Spleen (tissue), 11 donors: Measurements from ENCODE around the gene SLC39A3. TPM values are rescaled to one million over a fixed set of nuclear protein-coding genes. Genes with fewer than 3 reads are reported as not detected.

Source experiments
- DNase-seq: peaks from one replicate; pipeline ENCODE4 v3.0.0-alpha.2; 2020
- H3K27ac ChIP-seq, 8 donors: fragments of 200-600 bp; sonication (generic) in 7 of 8; 1 replicate in 4 of 8; 2 replicates in 4 of 8; pipeline versions ENCODE4 v1.5.0 to v1.8.0; 2016 to 2021; ENCODE audit warnings: inconsistent platforms in 4 of 8, mild to moderate bottlenecking in 4 of 8, moderate library complexity in 1 of 8
- H3K27me3 ChIP-seq, 7 donors: fragments of 200-600 bp; sonication (generic) in 6 of 7; replicated peaks in 1 of 7; 1 replicate in 4 of 7; 2 replicates in 3 of 7; pipeline versions ENCODE4 v1.5.0 to v1.8.0; 2016 to 2021; ENCODE audit warnings: inconsistent platforms in 3 of 7, mild to moderate bottlenecking in 1 of 7
- H3K36me3 ChIP-seq, 6 donors: fragments of 200-600 bp; sonication (generic) in 5 of 6; 1 replicate in 4 of 6; 2 replicates in 2 of 6; pipeline versions ENCODE4 v1.5.0 to v1.8.0; 2016 to 2021; ENCODE audit warnings: inconsistent platforms in 2 of 6
- H3K4me1 ChIP-seq, 6 donors: fragments of 200-600 bp; sonication (generic) in 5 of 6; 1 replicate in 3 of 6; 2 replicates in 3 of 6; pipeline versions ENCODE4 v1.5.0 to v1.8.0; 2016 to 2021; ENCODE audit warnings: inconsistent platforms in 3 of 6
- H3K4me3 ChIP-seq, 8 donors: fragments of 200-600 bp; sonication (generic) in 7 of 8; 1 replicate in 4 of 8; 2 replicates in 4 of 8; pipeline versions ENCODE4 v1.5.0 to v1.8.0; 2016 to 2021; ENCODE audit warnings: inconsistent platforms in 4 of 8, mild to moderate bottlenecking in 4 of 8, moderate library complexity in 2 of 8
- H3K9me3 ChIP-seq, 8 donors: fragments of 200-600 bp; sonication (generic) in 7 of 8; 1 replicate in 4 of 8; 2 replicates in 4 of 8; pipeline versions ENCODE4 v1.5.0 to v1.8.0; 2016 to 2021; ENCODE audit warnings: inconsistent platforms in 4 of 8
- CTCF ChIP-seq, 11 experiments: fragments of 200-600 bp in 7 of 11; fragments of 450-650 bp in 4 of 11; sonication (generic) in 4 of 11; IDR thresholded peaks in 8 of 11; conservative IDR thresholded peaks in 3 of 11; 1 replicate in 7 of 11; 2 replicates in 4 of 11; pipeline versions ENCODE4 v1.4.0 to v1.8.0; 2016 to 2021; ENCODE audit warnings: antibody characterized with exemption in 11 of 11, inconsistent platforms in 4 of 11, mild to moderate bottlenecking in 1 of 11
- POLR2A ChIP-seq, 3 donors: fragments of 450-650 bp; IDR thresholded peaks; one replicate each; pipeline ENCODE4 v1.5.1; 2017; ENCODE audit warnings: antibody characterized with exemption in 3 of 3, mild to moderate bottlenecking in 1 of 3
- POLR2AphosphoS5 ChIP-seq, 3 donors: sonication (generic); formaldehyde crosslinking; IDR thresholded peaks; one replicate each; pipeline ENCODE4 v1.5.1; 2017; ENCODE audit warnings: antibody characterized with exemption in 3 of 3
- WGBS, 5 donors: extraction: QIAGEN DNeasy Blood & Tissue Kit in 3 of 5; methylation state at CpG; one replicate each; pipeline versions ENCODE4 v1.1.5 to v1.1.7; 2013 to 2018; 5-methylcytosine and 5-hydroxymethylcytosine counted together
- intact Hi-C: fragments of 100-400 bp; cut with DNase I; formaldehyde crosslinking; loops from one replicate; pipeline ENCODE4 v1.15.0; 2023; ENCODE audit warnings: low total_unique reads
- polyA plus RNA-seq, 3 donors: library from polyadenylated mRNA; stranded (reverse); fragments of 200-250 nt; gene quantifications; one replicate each; pipeline ENCODE4 v1.2.1, GENCODE V29; 2013
- total RNA-seq, 7 donors: library from RNA; depleted of rRNA in 3 of 7; stranded (reverse); fragments of >200 nt in 3 of 7; fragmentation: NEBNext Ultra II Directional in 4 of 7; extraction: Animal tissue kit (Norgen Biotek cat#: 25700) in 4 of 7; gene quantifications; one replicate each; pipeline versions ENCODE4 v1.1.0 to v1.2.1, GENCODE V29; 2016 to 2021
- donor health status: healthy with polysubstance abuse.
- donor health status: DM: no; HTN: no; CAD: no; lungs with moderate emphysema.
- donor health status: DM: no; HTN: no; CAD: no.
- donor health status: Bipolar disorder and iron deficiency.
- donor health status: healthy.
- donor health status: DM: no; HTN: no; CAD: no.
- donor health status: DM: yes; HTN: yes; CAD: no.

Gene SLC39A3
- total and polyA plus RNA-seq, 10 donors, result 19.1 to 42.6 (median 27.4) TPM

DNA sequence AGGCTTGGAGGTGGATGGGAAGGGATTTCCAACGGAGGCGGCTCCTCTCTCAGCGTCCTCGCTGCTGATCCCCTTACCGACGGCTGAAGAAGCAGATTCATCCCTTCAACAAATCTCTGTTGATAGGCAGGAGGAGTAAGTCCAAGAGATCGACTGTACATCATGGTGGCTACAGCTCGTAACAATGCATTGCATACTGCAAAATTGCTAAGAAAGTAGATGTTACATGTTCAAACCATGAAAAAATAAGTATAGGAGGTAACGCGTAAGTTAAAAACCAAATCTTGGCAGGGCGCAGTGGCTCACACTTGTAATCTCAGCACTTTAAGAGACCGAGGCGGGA, 468 bp upstream of the SLC39A3 start:
- Histone ChIP-seq H3K4me1 (peaks cover 0 to 44% (median 28%) of the 10 kb centered on the region in 6 donors), H3K27ac (peak overlapping the region in 2 of 8 donors; percentile 81 to 85), H3K9me3 (peaks cover 0 to 8% (median 0%) of the 10 kb centered on the region in 8 donors), H3K27me3 (peaks cover 0 to 13% (median 0%) of the 10 kb centered on the region in 7 donors), H3K4me3 (peak overlapping the region in 6 of 8 donors; percentile 82 to 95 (median 90)), H3K36me3 (peaks cover 0 to 23% (median 18%) of the 10 kb centered on the region in 6 donors)
- TF ChIP-seq POLR2AphosphoS5 (IDR thresholded peaks at IDR 0.05) (no peak), CTCF (IDR thresholded peaks at IDR 0.05 in 8 of 11, conservative IDR thresholded peaks at IDR 0.05 in 3 of 11) (peak in 2 of 11 experiments; percentile 0 to 1)
- intact Hi-C loops, result no loop called here
- no peak for DNase-seq
- WGBS, 5 donors, result 42 to 49% (median 43%) methylated on average over 12 to 13 of the region's 13 CpGs

GRCh38 chr19:2736550-2737190, 3.1 kb downstream of the SLC39A3 start:
- peaks cover 0 to 8% (median 0%) of the 10 kb centered on the region in 8 donors for H3K9me3 ChIP-seq
- H3K4me3 ChIP-seq, result peak overlapping the region in 1 of 8 donors; percentile 3
- 81 to 97% (median 94%) methylated on average over 13 to 15 of the region's 15 CpGs for WGBS, 5 donors
- H3K36me3 ChIP-seq, result peaks cover 0 to 59% (median 49%) of the 10 kb centered on the region in 6 donors
- H3K27me3 ChIP-seq, result peaks cover 0 to 9% (median 0%) of the 10 kb centered on the region in 7 donors
- H3K4me1 ChIP-seq, result peaks cover 0 to 53% (median 32%) of the 10 kb centered on the region in 6 donors
- DNase-seq, result no peak
- intact Hi-C loops, result no loop called here
- H3K27ac ChIP-seq, result peak overlapping the region in 2 of 8 donors; percentile 11 to 37
- TF ChIP-seq POLR2AphosphoS5 (IDR thresholded peaks at IDR 0.05), result no peak
- no peak for TF ChIP-seq CTCF (IDR thresholded peaks at IDR 0.05 in 8 of 11, conservative IDR thresholded peaks at IDR 0.05 in 3 of 11)
- TF ChIP-seq POLR2A (IDR thresholded peaks at IDR 0.05), result no peak

- intact Hi-C loops, result no loop called here
- TF ChIP-seq POLR2A (IDR thresholded peaks at IDR 0.05) (no peak), POLR2AphosphoS5 (IDR thresholded peaks at IDR 0.05) (no peak), CTCF (IDR thresholded peaks at IDR 0.05 in 8 of 11, conservative IDR thresholded peaks at IDR 0.05 in 3 of 11) (no peak)
Measured at GRCh38 chr19:2735374-2735773, 4.4 kb downstream of the SLC39A3 start.

GRCh38 chr19:2734589-2735288, 5.1 kb downstream of the SLC39A3 start:
- H3K27me3 ChIP-seq, result no peaks in the 10 kb centered on the region
- H3K36me3 ChIP-seq, result peaks cover 0 to 67% (median 51%) of the 10 kb centered on the region in 6 donors
- TF ChIP-seq POLR2AphosphoS5 (IDR thresholded peaks at IDR 0.05) (peak in 1 of 3 donors; percentile 10), POLR2A (IDR thresholded peaks at IDR 0.05) (no peak)
- intact Hi-C loops, result no loop called here
- H3K27ac ChIP-seq, result no peak overlapping the region
- no peak for DNase-seq
- peaks cover 0 to 49% (median 29%) of the 10 kb centered on the region in 6 donors for H3K4me1 ChIP-seq
- no peak overlapping the region for H3K4me3 ChIP-seq
- peaks cover 0 to 8% (median 0%) of the 10 kb centered on the region in 8 donors for H3K9me3 ChIP-seq
- whole genome bisulfite sequencing, 5 donors, result 83 to 92% (median 89%) methylated on average over 21 to 26 of the region's 26 CpGs

More at GRCh38 chr19:2735374-2735773, 4.4 kb downstream of the SLC39A3 start:
- Histone ChIP-seq H3K9me3 (peaks cover 0 to 8% (median 0%) of the 10 kb centered on the region in 8 donors), H3K4me1 (peaks cover 0 to 52% (median 32%) of the 10 kb centered on the region in 6 donors), H3K27ac (no peak overlapping the region), H3K36me3 (peaks cover 0 to 67% (median 51%) of the 10 kb centered on the region in 6 donors), H3K27me3 (no peaks in the 10 kb centered on the region), H3K4me3 (no peak overlapping the region)
- no peak for DNase-seq
- WGBS, 5 donors, result 87 to 95% (median 93%) methylated on average over 9 to 12 of the region's 12 CpGs
